Kidney (tissue), 14 donors: ENCODE measurements around the gene RAB25. TPM values are rescaled to one million over a fixed set of nuclear protein-coding genes. Genes with fewer than 3 reads are reported as not detected.

Experiments
- DNase-seq, 5 donors: peaks; one replicate each; pipeline ENCODE4 v3.0.0-alpha.2; 2013 to 2020
- FAIRE-seq: peaks from 2 replicates; lab custom pipeline; 2012; peaks lifted over from hg19 to GRCh38; lab: Jason Lieb, UNC
- H3K27ac ChIP-seq, 2 donors: one replicate each; pipeline ENCODE4 v1.7.0; 2013; ENCODE audit warnings: low read depth in 2 of 2, low read length in 2 of 2, inconsistent platforms in 1 of 2
- H3K27me3 ChIP-seq: one replicate; pipeline ENCODE4 v1.7.1; 2013; ENCODE audit warnings: low read length, inconsistent platforms; ENCODE audit not compliant: control insufficient read depth, insufficient read depth
- H3K36me3 ChIP-seq, 3 donors: one replicate each; pipeline versions ENCODE4 v1.7.0 to v1.7.1; 2013; ENCODE audit warnings: low read length in 3 of 3, control low read depth in 1 of 3, inconsistent platforms in 1 of 3; ENCODE audit not compliant: insufficient read depth in 3 of 3, control insufficient read depth in 2 of 3
- H3K4me1 ChIP-seq, 3 donors: one replicate each; pipeline versions ENCODE4 v1.7.0 to v1.7.1; 2013; ENCODE audit warnings: low read length in 3 of 3, inconsistent platforms in 1 of 3, low read depth in 1 of 3; ENCODE audit not compliant: control insufficient read depth in 2 of 3, insufficient read depth in 2 of 3
- H3K4me3 ChIP-seq, 3 donors: one replicate each; pipeline versions ENCODE4 v1.7.0 to v1.8.1; 2013; ENCODE audit warnings: low read length in 3 of 3, control low read depth in 1 of 3, inconsistent platforms in 1 of 3
- H3K9ac ChIP-seq, 3 donors: one replicate each; pipeline versions ENCODE4 v1.7.0 to v1.7.1; 2013; ENCODE audit warnings: low read length in 3 of 3, control low read depth in 1 of 3, inconsistent platforms in 1 of 3
- H3K9me3 ChIP-seq, 3 donors: one replicate each; pipeline versions ENCODE4 v1.7.0 to v1.7.1; 2013; ENCODE audit warnings: low read length in 3 of 3, control low read depth in 1 of 3, inconsistent platforms in 1 of 3; ENCODE audit not compliant: control insufficient read depth in 2 of 3, insufficient read depth in 1 of 3
- CTCF ChIP-seq: IDR thresholded peaks from 3 replicates; pipeline ENCODE4 v1.5.1; 2012; ENCODE audit warnings: mild to moderate bottlenecking, moderate library complexity, borderline replicate concordance; ENCODE audit not compliant: insufficient read depth; ENCODE audit errors: extremely low read depth
- intact Hi-C: fragments of 100-400 bp; cut with DNase I; formaldehyde crosslinking; loops from one replicate; pipeline ENCODE4 v1.11.1; 2022
- polyA plus RNA-seq: library from polyadenylated mRNA; stranded (reverse); fragments of 350-450 nt; fragmentation: Illumina TruSeq; extraction: RNeasy Lipid Tissue Mini Kit (QIAGEN cat#74804); gene quantifications from one replicate; pipeline ENCODE4 v1.2.3, GENCODE V29; 2014; ENCODE audit warnings: low read depth, low replicate concordance; ENCODE audit not compliant: insufficient read depth
- total RNA-seq: library from RNA; stranded (reverse); fragmentation: NEBNext Ultra II Directional; extraction: Animal tissue kit (Norgen Biotek cat#: 25700); gene quantifications from one replicate; pipeline ENCODE4 v1.2.1, GENCODE V29; 2021
- donor health status: control.
- donor health status: control.
- donor health status: control.
- donor health status: control.
- donor health status: control.
- donor health status: DM: yes; HTN: yes; CAD: no.
- donor health status: Normal renal cell carcinoma (clear cell type).

RAB25 gene
- total and polyA plus RNA-seq, 2 donors from 2014 or later: 51.4 to 73.0 TPM

- intact Hi-C loops: no loop called here
- H3K27ac ChIP-seq: no peak overlapping the region
- no peak for FAIRE-seq
Measured at GRCh38 chr1:156062189-156062588, 1.2 kb downstream of the RAB25 start.

GRCh38 chr1:156063997-156064285, 3.0 kb downstream of the RAB25 start:
- FAIRE-seq: no peak
- Histone ChIP-seq H3K4me3 (no peak overlapping the region), H3K27me3 (no peaks in the 10 kb centered on the region), H3K9ac (no peak overlapping the region), H3K4me1 (peaks cover 0 to 4% (median 0%) of the 10 kb centered on the region in 3 donors), H3K27ac (no peak overlapping the region), H3K36me3 (no peaks in the 10 kb centered on the region), H3K9me3 (no peaks in the 10 kb centered on the region)
- intact Hi-C loops: no loop called here
- no peak for TF ChIP-seq CTCF
- no peak for DNase-seq

More at GRCh38 chr1:156062189-156062588, 1.2 kb downstream of the RAB25 start:
- Histone ChIP-seq H3K9me3 (no peaks in the 10 kb centered on the region), H3K4me1 (peaks cover 0 to 4% (median 0%) of the 10 kb centered on the region in 3 donors), H3K27me3 (no peaks in the 10 kb centered on the region), H3K9ac (peak overlapping the region in 1 of 3 donors; percentile 26), H3K4me3 (peak overlapping the region in 1 of 3 donors; percentile 75), H3K36me3 (no peaks in the 10 kb centered on the region)
- no peak for TF ChIP-seq CTCF
- DNase-seq: no peak

GRCh38 chr1:156064615-156065014, 3.7 kb downstream of the RAB25 start:
- Histone ChIP-seq H3K27me3 (no peaks in the 10 kb centered on the region), H3K4me1 (peaks cover 0 to 4% (median 0%) of the 10 kb centered on the region in 3 donors), H3K4me3 (no peak overlapping the region), H3K36me3 (no peaks in the 10 kb centered on the region), H3K9ac (no peak overlapping the region), H3K27ac (no peak overlapping the region), H3K9me3 (no peaks in the 10 kb centered on the region)
- FAIRE-seq: no peak
- intact Hi-C loops: no loop called here
- no peak for TF ChIP-seq CTCF
- DNase-seq: no peak

- H3K9me3 ChIP-seq: no peaks in the 10 kb centered on the region
- TF ChIP-seq CTCF: no peak
- peaks cover 0 to 4% (median 0%) of the 10 kb centered on the region in 3 donors for H3K4me1 ChIP-seq
- H3K27ac ChIP-seq: no peak overlapping the region
- FAIRE-seq (no peak), DNase-seq (no peak)
- no peaks in the 10 kb centered on the region for H3K36me3 ChIP-seq
- no peak overlapping the region for H3K4me3 ChIP-seq
- no peak overlapping the region for H3K9ac ChIP-seq
- H3K27me3 ChIP-seq: no peaks in the 10 kb centered on the region
- intact Hi-C loops: no loop called here
Measured at GRCh38 chr1:156065212-156065611, 4.3 kb downstream of the RAB25 start.
